Stimulated activated memory B cell treated with anti-CD40 and anti-IgM and Interleukin-4, amounts not matched to agents 10 μg/mL and 1 μg/mL and 100 μg/mL, for 72 hours (primary cell): ENCODE results near the gene LMAN1L.
"Not testable (repeated sequence)": the region's sequence is repeated elsewhere in the genome, so short reads cannot be mapped to it uniquely, and the experiment has no call there.

Source experiments
- ATAC-seq: fragments of 150-1000 bp; cut with Tn5 transposase; 2 replicates; pipeline ENCODE4 v1.10.0; 2021
- H3K27ac Mint-ChIP-seq: one replicate; pipeline ENCODE4 v1.8.0; 2022; ENCODE audit warnings: mild to moderate bottlenecking, mixed read lengths
- H3K27me3 Mint-ChIP-seq: one replicate; pipeline ENCODE4 v1.8.0; 2022; ENCODE audit warnings: mixed read lengths
- H3K36me3 Mint-ChIP-seq: one replicate; pipeline ENCODE4 v1.8.0; 2022; ENCODE audit warnings: mixed read lengths
- H3K4me1 Mint-ChIP-seq: one replicate; pipeline ENCODE4 v1.8.0; 2022; ENCODE audit warnings: mixed read lengths
- H3K4me3 Mint-ChIP-seq: one replicate; pipeline ENCODE4 v1.8.0; 2022; ENCODE audit warnings: mild to moderate bottlenecking, moderate library complexity, mixed read lengths
- H3K9me3 Mint-ChIP-seq: one replicate; pipeline ENCODE4 v1.8.0; 2022; ENCODE audit warnings: mixed read lengths

LMAN1L gene

DNA sequence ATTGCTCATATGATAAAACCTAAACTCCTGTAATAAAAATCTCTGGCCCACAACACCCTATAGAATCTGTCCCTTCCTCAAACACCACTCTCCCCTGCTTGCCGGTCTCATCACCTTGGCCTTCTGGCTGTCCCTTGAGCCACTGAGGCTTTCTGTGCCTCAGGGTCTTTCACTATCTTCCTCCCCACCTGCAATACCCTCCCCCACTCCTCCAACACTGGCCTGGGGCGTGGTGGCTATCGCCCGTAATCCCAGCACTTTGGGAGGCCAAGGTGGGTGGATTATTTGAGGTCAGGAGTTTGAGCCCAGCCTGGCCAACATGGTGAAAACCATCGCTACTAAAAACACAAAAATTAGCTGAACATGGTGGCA lies 34.0 kb upstream of the LMAN1L start:
- no peak for ATAC-seq
- Mint-ChIP-seq H3K4me1 (peaks cover 86% of the 10 kb centered on the region), H3K9me3 (no peaks in the 10 kb centered on the region), H3K27ac (peak overlapping the region; percentile 96), H3K27me3 (no peaks in the 10 kb centered on the region), H3K4me3 (peak overlapping the region; percentile 64), H3K36me3 (peaks cover 11% of the 10 kb centered on the region)

DNA sequence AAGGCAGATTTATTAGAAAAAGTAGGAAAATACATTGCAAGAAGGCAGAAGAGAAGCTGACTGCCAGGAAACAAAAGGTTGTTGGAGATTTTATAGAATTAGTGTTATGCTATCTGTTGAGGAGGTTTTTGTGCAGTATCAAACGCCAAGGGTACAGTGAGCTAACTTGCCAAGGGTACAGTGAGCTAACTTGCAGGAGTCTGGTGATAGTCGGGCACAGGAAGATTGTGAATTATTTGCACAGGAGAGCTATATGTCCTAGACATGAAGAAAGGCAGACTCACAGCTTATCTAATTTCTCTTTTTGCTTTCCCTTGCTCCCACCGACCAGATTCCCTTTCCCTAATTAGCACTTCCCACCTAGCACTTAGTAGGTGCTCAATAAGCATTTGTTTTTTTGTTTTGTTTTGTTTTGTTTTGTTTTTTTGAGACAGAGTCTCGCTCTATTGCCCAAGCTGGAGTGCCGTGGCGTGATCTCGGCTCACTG lies 33.4 kb upstream of the LMAN1L start:
- Mint-ChIP-seq H3K36me3 (peaks cover 14% of the 10 kb centered on the region), H3K4me3 (no peak overlapping the region)
- no peak for ATAC-seq

DNA sequence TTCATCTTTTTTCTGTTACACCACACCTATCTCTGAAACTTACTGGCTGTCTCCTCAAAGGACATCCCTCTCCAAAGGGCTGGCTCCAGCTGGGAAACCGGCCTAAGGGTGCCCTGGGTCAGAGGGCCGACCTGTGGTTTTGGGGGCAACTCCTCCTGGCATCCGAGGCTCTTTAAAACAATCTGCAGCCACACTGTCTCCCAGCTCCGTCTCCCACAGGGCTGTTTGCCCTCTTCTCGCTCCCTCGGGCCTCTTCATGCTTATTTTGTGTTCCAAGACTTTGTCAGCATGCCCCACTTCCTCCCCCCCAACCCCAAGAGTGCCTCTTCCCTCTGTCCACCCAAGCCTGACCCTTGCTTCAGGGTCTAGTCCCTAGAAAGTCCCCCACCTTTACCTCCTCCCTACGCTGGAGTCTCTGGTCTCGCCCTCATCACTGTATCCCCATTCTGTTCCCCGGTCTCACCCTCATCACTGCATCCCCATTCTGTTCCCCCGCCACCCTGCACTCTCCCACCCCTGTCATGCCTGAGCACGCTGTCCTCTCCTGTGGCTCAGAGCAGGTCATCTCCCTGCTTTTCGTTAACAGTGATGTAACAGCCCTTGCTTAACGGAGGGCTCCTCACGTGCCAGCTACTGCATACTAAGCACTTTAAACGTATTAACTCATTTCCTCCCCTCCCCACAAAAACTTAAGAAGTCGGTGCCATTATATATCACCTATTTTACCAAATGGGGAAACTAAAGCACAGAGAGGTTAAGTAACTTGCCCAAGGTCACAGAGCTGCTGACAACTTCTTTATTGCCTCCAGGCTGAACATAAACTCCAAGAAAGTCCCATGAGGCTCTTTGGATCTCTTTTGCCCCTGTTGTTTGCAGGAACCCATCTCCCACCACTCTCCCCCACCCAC lies 31.9 kb upstream of the LMAN1L start:
- H3K9me3 Mint-ChIP-seq: no peaks in the 10 kb centered on the region
- peak; percentile 1 for ATAC-seq
- H3K4me3 Mint-ChIP-seq: peak overlapping the region; percentile 85
- H3K4me1 Mint-ChIP-seq: peaks cover 84% of the 10 kb centered on the region
- H3K27me3 Mint-ChIP-seq: no peaks in the 10 kb centered on the region
- H3K36me3 Mint-ChIP-seq: peaks cover 27% of the 10 kb centered on the region
- H3K27ac Mint-ChIP-seq: peak overlapping the region; percentile 96

More for the DNA sequence above, 33.4 kb upstream of the LMAN1L start:
- Mint-ChIP-seq H3K9me3 (no peaks in the 10 kb centered on the region), H3K4me1 (peaks cover 84% of the 10 kb centered on the region), H3K27ac (peak overlapping the region; percentile 96), H3K27me3 (no peaks in the 10 kb centered on the region)

DNA sequence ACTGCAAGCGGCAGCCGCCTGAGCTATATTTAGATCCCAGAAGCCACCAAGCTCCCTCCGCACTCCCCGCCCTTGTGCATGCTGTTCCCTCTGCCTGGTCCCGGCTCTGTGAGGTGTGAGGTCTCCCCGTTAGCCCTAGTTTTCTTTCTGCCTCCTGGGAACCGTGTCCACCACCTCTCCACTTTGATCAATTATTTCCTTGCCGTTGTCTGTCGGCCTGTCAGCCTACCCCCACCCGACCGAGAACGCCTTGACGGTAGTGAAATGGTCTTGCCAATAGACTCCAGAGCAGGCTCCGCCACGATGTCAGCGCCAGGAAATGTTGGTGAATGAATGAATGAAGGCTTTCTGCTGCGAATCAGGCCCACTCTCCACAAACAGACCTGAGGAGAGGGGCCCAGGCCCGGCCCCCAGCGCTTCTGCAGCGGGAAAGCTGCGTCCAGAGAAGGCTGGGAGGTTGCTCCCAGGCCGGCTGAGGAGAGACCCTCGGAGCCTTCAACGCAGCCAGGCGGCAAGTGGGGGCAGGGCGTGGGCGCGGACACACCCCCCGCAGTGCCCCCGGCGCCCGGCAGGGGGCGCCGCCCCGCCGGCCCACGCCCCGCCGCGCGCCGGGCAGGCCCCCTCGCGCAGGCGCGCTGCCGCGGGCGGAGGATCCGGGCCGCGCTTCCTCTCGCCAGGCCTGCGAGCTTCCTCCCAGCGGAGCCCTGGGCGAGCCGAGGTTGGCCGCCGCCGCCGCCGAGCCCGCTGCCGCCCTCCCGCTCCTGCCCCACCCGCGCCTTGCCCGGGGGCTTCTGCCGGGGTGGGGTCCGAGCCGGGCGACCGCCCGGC lies 31.0 kb upstream of the LMAN1L start, which contains the start of gene CSK:
TSS of gene CSK (plus strand) at position 650 of the 828 bp plus-strand sequence. CDS start 16,218 bp downstream, outside the sequence.
- Mint-ChIP-seq H3K9me3 (no peaks in the 10 kb centered on the region), H3K27me3 (no peaks in the 10 kb centered on the region), H3K27ac (peak within 1 kb of the TSS; percentile 96), H3K36me3 (peaks cover 31% of the 10 kb centered on the region), H3K4me3 (peak within 1 kb of the TSS; percentile 91), H3K4me1 (peaks cover 84% of the 10 kb centered on the region)
- peak; percentile 74 for ATAC-seq

DNA sequence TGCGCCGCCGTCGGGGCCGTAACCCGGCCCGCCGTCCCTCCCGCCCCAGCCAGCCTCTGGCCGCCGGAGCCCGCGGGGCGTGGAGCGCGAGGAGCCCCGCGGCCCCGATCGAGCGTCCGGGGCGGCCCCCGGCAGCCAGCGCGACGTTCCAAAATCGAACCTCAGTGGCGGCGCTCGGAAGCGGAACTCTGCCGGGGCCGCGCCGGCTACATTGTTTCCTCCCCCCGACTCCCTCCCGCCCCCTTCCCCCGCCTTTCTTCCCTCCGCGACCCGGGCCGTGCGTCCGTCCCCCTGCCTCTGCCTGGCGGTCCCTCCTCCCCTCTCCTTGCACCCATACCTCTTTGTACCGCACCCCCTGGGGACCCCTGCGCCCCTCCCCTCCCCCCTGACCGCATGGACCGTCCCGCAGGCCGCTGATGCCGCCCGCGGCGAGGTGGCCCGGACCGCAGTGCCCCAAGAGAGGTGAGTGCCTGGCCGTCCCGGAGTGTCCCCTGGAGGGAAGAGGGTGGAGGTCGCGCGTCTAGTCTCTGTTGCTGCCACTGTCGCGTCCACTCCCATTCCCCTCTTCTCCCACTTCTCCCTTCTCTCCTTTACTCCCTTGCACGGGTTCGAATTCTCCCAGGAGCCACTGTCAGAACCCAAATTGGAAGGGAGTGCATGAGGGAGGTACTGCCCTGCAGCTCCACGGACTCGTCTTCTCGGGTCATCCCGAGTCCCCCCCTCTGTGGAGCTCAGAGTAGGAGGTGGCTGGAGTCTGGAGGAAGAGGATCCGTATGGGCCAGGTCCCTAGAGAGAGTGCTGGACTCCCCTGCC lies 30.2 kb upstream of the LMAN1L start:
- no peaks in the 10 kb centered on the region for H3K27me3 Mint-ChIP-seq
- H3K4me1 Mint-ChIP-seq: peaks cover 83% of the 10 kb centered on the region
- peak; percentile 42 for ATAC-seq
- peak overlapping the region; percentile 91 for H3K4me3 Mint-ChIP-seq
- peak overlapping the region; percentile 82 for H3K27ac Mint-ChIP-seq
- peaks cover 31% of the 10 kb centered on the region for H3K36me3 Mint-ChIP-seq
- no peaks in the 10 kb centered on the region for H3K9me3 Mint-ChIP-seq

DNA sequence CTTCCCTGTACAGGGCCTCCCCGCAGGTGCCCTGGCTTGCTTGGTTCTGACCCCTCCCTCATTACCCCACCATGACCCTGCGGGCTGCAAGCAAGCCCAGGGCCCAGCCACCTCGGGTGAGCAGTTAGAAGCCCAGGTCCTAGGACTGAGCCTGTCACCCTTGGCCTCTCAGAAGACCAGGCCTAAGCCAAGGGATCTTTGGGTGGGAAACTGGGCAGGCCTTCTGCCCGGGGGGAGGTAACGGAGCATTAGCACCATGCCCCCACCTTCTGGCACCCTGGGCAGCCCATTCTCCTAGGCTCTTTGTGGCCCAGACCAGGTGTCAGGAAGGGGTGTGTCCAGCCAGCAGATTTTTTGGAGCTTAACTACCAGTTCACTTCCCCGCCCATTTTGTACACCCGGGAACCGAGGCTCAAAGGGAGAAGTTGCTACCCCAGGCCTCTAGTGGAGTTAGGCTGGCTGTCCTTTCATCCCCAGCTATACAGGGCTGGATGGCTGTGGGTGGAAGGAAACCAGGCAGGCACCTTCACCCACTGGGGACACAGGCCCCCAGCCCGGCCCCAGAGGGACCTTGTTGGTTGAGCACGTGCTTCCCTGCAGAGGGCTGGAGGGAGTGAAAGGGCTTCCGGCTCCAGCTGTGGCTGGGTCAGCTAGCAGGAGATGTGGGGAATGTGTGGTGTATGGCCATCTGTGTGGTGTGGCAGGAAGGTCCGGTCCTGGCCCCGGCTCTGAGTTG lies 29.4 kb upstream of the LMAN1L start:
- peak overlapping the region; percentile 91 for H3K4me3 Mint-ChIP-seq
- peaks cover 31% of the 10 kb centered on the region for H3K36me3 Mint-ChIP-seq
- no peak for ATAC-seq
- H3K4me1 Mint-ChIP-seq: peaks cover 83% of the 10 kb centered on the region
- no peaks in the 10 kb centered on the region for H3K9me3 Mint-ChIP-seq
- no peaks in the 10 kb centered on the region for H3K27me3 Mint-ChIP-seq
- H3K27ac Mint-ChIP-seq: peak overlapping the region; percentile 82

DNA sequence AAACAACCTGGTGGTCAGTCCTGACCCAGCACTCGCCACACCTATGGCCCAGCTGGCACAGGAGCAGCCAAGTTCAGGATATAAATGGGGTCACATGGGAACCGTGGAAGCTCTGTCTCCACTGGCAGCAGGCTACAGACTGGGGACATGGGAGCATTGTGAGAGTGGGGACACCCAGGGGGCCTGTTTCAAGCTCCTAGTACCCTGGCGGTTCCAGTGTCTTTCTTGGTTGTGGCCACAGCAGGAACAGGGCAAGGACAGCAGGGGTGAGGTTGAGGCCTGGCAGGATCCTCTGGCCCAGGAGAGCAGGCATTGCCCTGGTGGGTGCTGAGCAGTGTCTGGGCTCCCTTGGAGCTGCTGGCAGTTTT lies 28.8 kb upstream of the LMAN1L start:
- Mint-ChIP-seq H3K9me3 (no peaks in the 10 kb centered on the region), H3K4me1 (peaks cover 83% of the 10 kb centered on the region), H3K27me3 (no peaks in the 10 kb centered on the region), H3K27ac (peak overlapping the region; percentile 82), H3K36me3 (peaks cover 31% of the 10 kb centered on the region), H3K4me3 (peak overlapping the region; percentile 91)
- no peak for ATAC-seq

DNA sequence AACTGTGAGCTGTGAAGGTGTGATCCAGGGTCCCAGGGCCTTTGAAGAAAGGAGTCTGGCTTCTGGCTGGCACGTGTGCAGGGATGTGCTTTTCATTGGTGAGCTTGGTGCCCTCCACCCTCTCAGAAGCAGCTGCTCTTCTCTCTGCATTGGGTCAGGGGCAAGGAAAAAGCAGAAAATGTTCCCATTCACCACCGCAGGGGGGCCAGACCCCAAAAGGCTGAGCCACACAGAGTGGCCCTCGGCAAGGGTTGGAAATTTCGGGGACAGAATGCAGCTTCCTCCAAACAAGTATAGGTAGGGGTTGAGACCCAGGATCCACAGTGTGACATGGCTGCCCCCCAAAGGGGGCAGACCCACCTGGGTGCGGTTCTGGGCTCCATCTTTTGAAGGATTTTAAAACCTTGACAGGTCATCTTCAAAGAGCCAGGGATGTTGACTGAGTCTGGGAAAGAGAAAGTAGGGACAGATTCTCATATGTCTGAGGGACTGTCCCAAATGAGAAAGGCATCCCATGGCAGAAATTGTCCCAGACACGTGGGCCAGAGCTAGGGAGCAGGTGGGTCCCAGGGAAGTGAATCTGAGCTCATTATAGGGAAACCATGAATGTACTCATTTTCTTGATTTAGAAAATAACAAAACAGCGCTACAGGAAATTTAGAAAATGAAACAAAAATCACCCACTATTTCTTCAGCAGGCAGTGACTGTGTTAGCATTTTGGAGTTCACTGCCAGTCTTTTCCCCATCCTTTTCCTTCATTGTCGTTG lies 28.0 kb upstream of the LMAN1L start:
- ATAC-seq: no peak
- H3K9me3 Mint-ChIP-seq: no peaks in the 10 kb centered on the region
- peak overlapping the region; percentile 91 for H3K4me3 Mint-ChIP-seq
- no peaks in the 10 kb centered on the region for H3K27me3 Mint-ChIP-seq
- peaks cover 36% of the 10 kb centered on the region for H3K36me3 Mint-ChIP-seq
- peaks cover 83% of the 10 kb centered on the region for H3K4me1 Mint-ChIP-seq
- peak overlapping the region; percentile 82 for H3K27ac Mint-ChIP-seq

DNA sequence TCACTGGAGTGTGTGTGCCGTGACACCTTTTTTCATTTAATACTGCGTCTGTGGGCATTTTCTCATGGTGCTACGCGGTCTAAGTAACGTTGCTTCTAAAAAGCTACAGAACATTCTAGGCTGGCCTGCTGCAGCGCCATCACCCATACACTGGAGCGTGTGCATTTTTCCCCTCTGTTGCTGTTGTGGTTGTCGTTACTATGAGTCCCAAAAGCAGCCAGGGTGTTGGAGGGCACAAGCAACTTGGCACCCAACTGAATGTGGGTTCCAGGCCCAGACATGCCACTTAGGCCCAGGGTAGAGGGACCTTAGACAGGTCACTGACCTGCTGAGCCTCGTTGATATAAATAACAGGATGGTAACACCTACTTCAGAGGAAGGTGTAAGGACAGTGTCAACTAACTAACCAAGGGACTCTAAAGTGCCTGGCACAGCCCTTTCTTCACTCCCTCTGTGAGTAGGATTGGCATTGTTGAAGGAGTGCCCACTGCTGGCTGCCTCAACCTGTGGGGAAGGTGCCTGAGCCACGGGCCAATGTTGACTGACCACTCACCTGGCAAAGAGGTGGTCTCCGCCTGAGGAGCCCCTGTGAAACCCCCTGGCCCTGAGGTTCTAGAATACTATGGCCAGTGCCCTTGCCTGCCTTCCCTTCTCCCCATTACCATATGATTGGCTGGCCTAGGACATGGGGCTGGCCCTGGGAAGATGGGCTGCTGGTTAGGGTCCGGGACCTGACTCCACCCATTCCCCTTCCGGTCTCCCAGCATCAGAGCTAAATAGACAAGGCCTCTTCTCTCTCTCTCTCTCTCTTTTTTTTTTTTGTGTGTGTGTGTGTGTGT lies 27.2 kb upstream of the LMAN1L start:
- Mint-ChIP-seq H3K4me1 (peaks cover 83% of the 10 kb centered on the region), H3K4me3 (peak overlapping the region; percentile 91), H3K27me3 (no peaks in the 10 kb centered on the region), H3K27ac (peak overlapping the region; percentile 82), H3K36me3 (peaks cover 39% of the 10 kb centered on the region), H3K9me3 (no peaks in the 10 kb centered on the region)
- no peak for ATAC-seq

DNA sequence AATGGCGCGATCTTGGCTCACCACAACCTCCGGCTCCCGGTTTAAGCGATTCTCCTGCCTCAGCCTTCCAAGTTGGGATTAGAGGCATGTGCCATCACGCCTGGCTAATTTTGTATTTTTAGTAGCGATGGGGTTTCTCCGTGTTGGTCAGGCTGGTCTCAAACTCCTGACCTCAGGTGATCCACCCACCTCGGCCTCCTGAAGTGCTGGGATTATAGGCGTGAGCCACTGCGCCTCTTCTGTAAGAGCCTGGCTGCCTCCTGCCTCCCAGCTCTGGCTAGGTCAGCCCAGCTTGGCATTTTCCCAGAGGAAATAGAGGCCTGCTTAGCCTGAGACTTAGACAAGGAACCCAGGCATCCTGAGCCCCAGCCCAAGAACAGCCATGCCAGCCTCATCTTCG lies 26.6 kb upstream of the LMAN1L start:
- peak overlapping the region; percentile 91 for H3K4me3 Mint-ChIP-seq
- H3K27me3 Mint-ChIP-seq, ATAC-seq, H3K9me3 Mint-ChIP-seq: not testable (repeated sequence)
- peaks cover 83% of the 10 kb centered on the region for H3K4me1 Mint-ChIP-seq
- peaks cover 39% of the 10 kb centered on the region for H3K36me3 Mint-ChIP-seq
- H3K27ac Mint-ChIP-seq: peak overlapping the region; percentile 82

DNA sequence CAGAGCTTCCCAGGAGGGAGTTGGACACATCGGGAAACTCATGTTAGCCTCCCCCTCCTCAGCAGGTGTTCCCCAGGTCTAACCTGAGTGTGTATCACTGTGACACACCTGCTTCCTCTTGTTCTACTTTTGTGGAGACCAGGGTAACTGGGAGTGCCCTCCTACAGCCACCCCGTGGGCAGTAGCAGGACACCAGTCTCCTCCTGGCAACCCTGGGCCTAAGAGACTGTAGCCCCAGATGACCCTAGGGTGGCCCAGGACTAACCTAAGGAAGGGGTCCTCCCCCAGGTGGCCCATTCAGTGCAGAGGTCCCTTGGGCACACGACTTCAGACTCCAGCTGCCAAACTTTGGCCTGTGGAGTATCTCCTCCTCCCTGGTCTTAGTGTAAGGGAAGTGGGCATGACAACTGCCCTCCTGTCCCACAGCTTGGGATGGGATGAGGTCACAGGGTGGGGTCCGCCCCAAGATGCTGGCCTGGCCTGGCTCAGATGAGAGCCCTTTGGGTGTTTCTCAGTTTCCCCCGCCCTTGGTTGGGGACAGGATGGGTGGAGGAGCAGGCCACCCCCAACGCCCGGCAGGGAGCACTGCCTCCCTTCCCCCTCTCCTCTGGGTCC lies 26.0 kb upstream of the LMAN1L start:
- H3K36me3 Mint-ChIP-seq: peaks cover 44% of the 10 kb centered on the region
- no peaks in the 10 kb centered on the region for H3K27me3 Mint-ChIP-seq
- no peaks in the 10 kb centered on the region for H3K9me3 Mint-ChIP-seq
- H3K4me1 Mint-ChIP-seq: peaks cover 83% of the 10 kb centered on the region
- no peak for ATAC-seq
- peak overlapping the region; percentile 82 for H3K27ac Mint-ChIP-seq
- H3K4me3 Mint-ChIP-seq: peak overlapping the region; percentile 91

DNA sequence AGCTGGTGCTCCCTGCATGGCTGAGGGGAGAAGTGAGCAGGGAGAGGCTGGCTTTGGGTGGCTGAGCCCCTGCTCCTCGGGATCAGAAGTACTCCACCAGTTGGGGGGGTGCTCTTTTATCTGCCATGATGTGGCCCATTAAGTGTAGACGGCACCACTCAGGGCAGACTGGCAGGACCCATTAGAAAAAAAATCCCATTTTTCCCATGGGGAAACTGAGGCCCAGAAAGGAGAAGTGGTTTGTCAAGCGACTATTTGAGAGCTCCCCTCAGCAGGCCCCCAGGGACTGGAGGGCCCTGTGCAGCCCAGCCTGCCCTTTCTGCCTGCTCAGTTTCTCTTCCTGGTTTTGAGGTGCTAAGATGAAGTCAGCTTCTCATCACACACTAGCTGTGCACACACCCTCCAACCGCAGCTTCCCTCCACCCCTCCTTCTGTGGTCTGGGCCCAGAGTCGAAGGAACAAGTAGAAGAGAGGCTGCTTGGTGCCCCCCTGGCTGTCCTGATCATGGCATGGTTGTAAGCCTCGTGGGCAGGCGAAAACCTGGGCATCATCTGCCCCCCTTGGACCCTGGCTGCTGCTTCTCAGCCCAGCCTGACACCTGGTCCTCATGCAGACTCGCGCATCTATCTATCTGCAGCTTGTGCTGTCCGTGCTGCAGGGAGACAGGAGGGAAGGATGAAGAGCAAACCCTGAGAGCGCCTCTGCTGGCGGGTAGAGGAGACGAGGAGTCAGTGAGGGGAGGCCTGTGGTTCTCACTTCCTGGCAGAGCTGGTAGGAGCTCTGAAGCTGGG lies 25.2 kb upstream of the LMAN1L start:
- Mint-ChIP-seq H3K27me3 (no peaks in the 10 kb centered on the region), H3K27ac (peak overlapping the region; percentile 82), H3K4me3 (peak overlapping the region; percentile 91), H3K9me3 (no peaks in the 10 kb centered on the region), H3K4me1 (peaks cover 90% of the 10 kb centered on the region), H3K36me3 (peaks cover 50% of the 10 kb centered on the region)
- ATAC-seq: peak; percentile 81
